HEK293 (cell line): ENCODE measurements around the gene NLRP7.
"Not testable (repeated sequence)": the region's sequence is repeated elsewhere in the genome, so short reads cannot be mapped to it uniquely, and the experiment has no call there.

Experiments used
- GLI2 ChIP-seq: fragments of 450-650 bp; formaldehyde crosslinking; IDR thresholded peaks from 2 replicates; pipeline ENCODE4; 2017; ENCODE audit warnings: missing biosample characterization, missing genetic modification characterization, low read depth, borderline replicate concordance
- PBX3 ChIP-seq: sonication (generic); formaldehyde crosslinking; IDR thresholded peaks from 2 replicates; pipeline ENCODE4 v1.8.1; 2022; ENCODE audit warnings: mild to moderate bottlenecking, moderate library complexity, missing genetic modification reagents
- TCF7L2 ChIP-seq: IDR thresholded peaks from 2 replicates; pipeline ENCODE4 v1.6.1; 2011; ENCODE audit warnings: low read depth, mild to moderate bottlenecking, inconsistent platforms, low read length, moderate library complexity, borderline replicate concordance
- ZNF302 ChIP-seq: fragments of 450-650 bp; formaldehyde crosslinking; IDR thresholded peaks from 2 replicates; pipeline ENCODE4 v1.5.1; 2016; ENCODE audit warnings: missing biosample characterization, missing genetic modification characterization, low read depth
- ZNF433 ChIP-seq: fragments of 450-650 bp; formaldehyde crosslinking; IDR thresholded peaks from 2 replicates; pipeline ENCODE4 v1.5.1; 2016; ENCODE audit warnings: missing biosample characterization, missing genetic modification characterization, low read depth
- ZNF518A ChIP-seq: fragments of 450-650 bp; formaldehyde crosslinking; conservative IDR thresholded peaks from 2 replicates; pipeline ENCODE4 v1.5.1; 2016; ENCODE audit warnings: low read depth, missing biosample characterization, missing genetic modification characterization
- ZSCAN30 ChIP-seq: fragments of 450-650 bp; IDR thresholded peaks from 2 replicates; pipeline ENCODE4 v1.5.1; 2018; ENCODE audit warnings: missing biosample characterization, mild to moderate bottlenecking, missing genetic modification characterization, moderate library complexity
- ZSCAN5A ChIP-seq: fragments of 450-650 bp; formaldehyde crosslinking; IDR thresholded peaks from 2 replicates; pipeline ENCODE4 v1.5.1; 2016; ENCODE audit warnings: missing biosample characterization, missing genetic modification characterization
- TF ChIP-seq, protein P1 (sequence below): fragments of 450-650 bp; formaldehyde crosslinking; IDR thresholded peaks from 2 replicates; pipeline ENCODE4 v1.5.1; 2016; ENCODE audit warnings: missing biosample characterization, missing genetic modification characterization

DNA sequence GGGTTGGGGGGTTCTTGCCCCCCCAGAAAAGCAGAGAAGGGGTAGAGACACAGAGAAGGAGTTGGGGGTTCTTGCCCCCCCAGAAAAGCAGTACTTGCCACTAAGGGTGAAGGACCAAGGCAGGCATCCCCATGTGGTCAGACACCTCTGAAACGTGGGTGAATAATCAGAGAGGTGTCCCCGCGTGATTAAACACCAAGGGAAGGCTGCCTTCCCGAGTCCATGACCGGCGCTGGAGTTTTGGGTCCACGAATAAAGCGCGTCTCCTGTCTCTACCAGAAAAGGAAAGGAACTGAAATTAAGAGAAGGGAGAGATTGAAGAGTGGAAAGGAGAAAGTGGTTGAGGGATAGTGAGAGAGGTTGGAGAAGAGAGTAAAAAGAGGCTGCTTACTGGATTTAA is 47.7 kb downstream of the NLRP7 start:
- not testable (repeated sequence) for TF ChIP-seq PBX3 (CRISPR knock-in tag); ZNF433; ZSCAN30 (tag by site-specific recombination); GLI2 (tag by site-specific recombination); ZSCAN5A (tag by site-specific recombination); TCF7L2; ZNF302 (tag by site-specific recombination); ZNF518A
- TF ChIP-seq, protein P1, sequence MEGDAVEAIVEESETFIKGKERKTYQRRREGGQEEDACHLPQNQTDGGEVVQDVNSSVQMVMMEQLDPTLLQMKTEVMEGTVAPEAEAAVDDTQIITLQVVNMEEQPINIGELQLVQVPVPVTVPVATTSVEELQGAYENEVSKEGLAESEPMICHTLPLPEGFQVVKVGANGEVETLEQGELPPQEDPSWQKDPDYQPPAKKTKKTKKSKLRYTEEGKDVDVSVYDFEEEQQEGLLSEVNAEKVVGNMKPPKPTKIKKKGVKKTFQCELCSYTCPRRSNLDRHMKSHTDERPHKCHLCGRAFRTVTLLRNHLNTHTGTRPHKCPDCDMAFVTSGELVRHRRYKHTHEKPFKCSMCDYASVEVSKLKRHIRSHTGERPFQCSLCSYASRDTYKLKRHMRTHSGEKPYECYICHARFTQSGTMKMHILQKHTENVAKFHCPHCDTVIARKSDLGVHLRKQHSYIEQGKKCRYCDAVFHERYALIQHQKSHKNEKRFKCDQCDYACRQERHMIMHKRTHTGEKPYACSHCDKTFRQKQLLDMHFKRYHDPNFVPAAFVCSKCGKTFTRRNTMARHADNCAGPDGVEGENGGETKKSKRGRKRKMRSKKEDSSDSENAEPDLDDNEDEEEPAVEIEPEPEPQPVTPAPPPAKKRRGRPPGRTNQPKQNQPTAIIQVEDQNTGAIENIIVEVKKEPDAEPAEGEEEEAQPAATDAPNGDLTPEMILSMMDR (tag by site-specific recombination) = not testable (repeated sequence)
